ENCODE data around the gene UBR2.

GRCh38 chr6:42571611-42572342, 7.9 kb downstream of the UBR2 start:
- TF ChIP-seq CTCF (IDR thresholded peaks at IDR 0.05) (peak in 1 of 5 experiments; percentile 10), POLR2AphosphoS5 (IDR thresholded peaks at IDR 0.05) (no peak), EP300 (IDR thresholded peaks at IDR 0.05; ENCODE audit: low read depth) (no peak)
